IPS-18c (cell line): ENCODE results near the gene VPS51.
A peak's percentile ranks its signal among the peaks of the same experiment; 100 is the strongest.

Experiments
- H3K4me3 ChIP-seq: 2 replicates; pipeline ENCODE4 v1.7.0; 2013; ENCODE audit warnings: low read depth, mild to moderate bottlenecking, low read length, moderate library complexity; ENCODE audit not compliant: insufficient read depth
- H3K9me3 ChIP-seq: one replicate; pipeline ENCODE4 v1.6.1; 2013; ENCODE audit warnings: mild to moderate bottlenecking, low read length, moderate library complexity; ENCODE audit not compliant: control insufficient read depth, insufficient read depth

VPS51 gene

GRCh38 chr11:65125197-65126056, 29.4 kb downstream of the VPS51 start:
- Histone ChIP-seq H3K4me3 (no peak overlapping the region), H3K9me3 (no peaks in the 10 kb centered on the region)

DNA sequence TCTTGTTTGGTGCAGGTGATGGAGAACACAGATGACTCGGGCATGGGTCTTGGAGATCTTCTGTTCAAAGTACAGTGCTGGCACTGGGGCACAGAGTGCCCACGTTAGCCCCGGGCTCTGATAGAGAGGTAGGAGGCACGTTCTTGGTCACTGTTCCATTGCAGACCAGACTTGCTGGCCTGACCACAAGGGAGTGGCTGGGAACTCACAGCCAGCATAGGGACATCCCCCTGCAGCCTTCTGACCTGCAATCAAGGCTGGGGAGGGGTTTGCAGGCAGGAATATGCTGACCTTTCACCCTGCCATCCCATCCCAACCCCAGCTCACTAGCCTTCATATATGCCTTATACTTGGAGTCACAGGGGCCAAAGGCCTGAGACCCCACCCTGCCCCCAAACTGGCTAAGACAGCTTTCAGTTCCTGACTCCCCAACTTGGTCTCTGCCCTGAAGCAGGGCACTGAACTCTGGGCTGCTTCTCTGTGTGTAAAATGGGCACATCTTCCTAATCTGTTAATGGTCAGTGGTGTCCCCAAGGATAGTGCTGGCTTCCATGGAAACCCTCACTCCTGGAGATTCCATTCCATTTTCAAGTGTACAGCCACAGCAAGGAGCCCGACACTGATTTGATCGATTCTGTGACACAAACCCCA, 30.7 kb downstream of the VPS51 start:
- Histone ChIP-seq H3K9me3 (peaks cover 2% of the 10 kb centered on the region), H3K4me3 (no peak overlapping the region)

DNA sequence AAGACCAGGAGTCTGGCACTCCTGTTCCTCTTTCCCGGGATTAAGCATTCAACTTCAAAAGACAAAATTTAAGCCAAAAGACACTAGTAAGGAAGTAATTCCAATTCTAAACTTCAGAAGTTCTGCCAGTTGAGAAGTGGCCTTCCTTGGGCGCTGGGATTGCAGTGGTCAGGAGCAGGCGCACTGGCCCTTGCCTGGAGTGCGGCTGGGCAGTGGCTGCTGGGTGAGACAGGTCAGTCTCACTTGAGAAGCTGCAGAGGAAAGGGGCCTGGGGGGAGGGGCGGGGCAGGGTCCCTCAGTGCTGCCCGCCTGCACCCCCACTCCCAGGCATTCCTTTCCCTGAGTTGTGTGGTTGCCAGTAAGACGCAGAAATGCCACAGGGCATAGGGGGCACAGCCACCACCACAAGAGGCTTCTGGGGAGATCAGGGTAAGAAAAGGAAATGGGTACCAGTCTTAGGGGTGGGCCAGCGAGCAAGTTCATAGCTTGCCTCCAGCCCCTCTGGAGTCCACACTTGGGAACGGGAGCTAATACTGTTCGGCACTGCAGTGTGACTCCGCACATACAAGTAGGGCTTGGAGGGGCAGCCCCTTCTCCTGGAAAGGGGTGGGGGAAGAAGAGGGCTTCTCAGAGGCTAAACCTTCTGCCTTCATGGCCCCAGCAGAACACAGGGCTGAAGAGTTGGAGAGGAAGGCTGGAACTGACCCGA, 31.6 kb downstream of the VPS51 start:
- Histone ChIP-seq H3K4me3 (no peak overlapping the region), H3K9me3 (peaks cover 2% of the 10 kb centered on the region)

- Histone ChIP-seq H3K4me3 (no peak overlapping the region), H3K9me3 (peaks cover 2% of the 10 kb centered on the region)
Measured at GRCh38 chr11:65128182-65129145, 32.5 kb downstream of the VPS51 start.

DNA sequence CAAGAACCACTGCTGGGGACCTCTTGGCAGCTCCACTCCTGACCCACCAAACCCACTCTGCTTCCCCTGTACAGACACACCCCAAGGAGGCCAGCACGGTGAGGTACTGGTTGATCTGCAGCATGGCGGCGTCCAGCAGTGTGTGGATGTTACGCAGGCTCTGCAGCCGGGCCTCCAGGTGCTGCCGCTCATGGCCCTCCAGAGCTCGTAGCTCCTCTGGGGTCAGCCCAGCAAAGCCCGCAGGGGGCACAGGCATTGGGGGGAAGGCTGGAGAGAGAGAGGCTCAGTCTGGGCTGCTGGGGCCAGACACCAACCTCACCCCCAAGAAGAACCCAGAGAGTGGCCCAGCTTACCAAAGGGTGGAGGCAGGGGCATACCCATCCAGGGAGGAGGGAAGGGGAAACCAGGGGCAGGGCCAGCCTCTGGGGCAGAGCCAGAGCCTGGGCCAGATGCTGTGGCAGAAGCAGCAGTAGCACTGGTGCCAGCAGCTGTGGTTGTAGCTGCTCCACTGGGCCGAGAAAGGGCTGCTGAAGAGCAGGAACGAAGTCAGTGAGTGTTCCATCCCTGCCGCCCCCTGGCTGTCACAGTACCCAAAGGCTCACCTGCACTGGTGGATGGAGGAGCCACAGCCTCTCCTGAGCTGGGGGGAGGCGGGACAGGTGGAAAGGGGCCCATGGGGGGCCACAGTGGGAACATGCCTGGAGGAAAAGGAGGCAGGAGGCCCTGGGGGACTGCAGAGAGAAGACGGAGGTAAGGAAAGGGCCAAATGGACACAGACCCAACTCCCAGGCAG, 33.8 kb downstream of the VPS51 start:
- peaks cover 2% of the 10 kb centered on the region for H3K9me3 ChIP-seq
- H3K4me3 ChIP-seq = no peak overlapping the region

GRCh38 chr11:65130631-65131416, 34.8 kb downstream of the VPS51 start:
- Histone ChIP-seq H3K9me3 (peaks cover 2% of the 10 kb centered on the region), H3K4me3 (no peak overlapping the region)

DNA sequence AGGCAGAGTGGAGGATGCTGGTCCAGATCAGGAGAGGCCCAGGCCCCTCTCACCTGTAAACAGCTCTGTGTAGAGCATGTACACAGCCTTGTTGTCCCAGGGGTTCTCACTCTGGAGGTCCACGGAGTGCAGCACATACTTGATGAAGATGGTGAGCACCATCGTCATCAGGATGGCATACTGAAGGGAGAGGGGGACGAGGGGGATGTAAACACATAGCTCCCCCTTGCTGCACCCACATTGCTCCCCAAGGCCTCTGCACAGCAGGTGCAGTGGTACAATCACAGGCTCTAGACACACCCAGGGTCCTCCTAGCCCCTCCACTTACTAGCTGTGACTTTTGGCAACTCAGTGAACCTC, 35.4 kb downstream of the VPS51 start:
- Histone ChIP-seq H3K9me3 (peaks cover 2% of the 10 kb centered on the region), H3K4me3 (no peak overlapping the region)

DNA sequence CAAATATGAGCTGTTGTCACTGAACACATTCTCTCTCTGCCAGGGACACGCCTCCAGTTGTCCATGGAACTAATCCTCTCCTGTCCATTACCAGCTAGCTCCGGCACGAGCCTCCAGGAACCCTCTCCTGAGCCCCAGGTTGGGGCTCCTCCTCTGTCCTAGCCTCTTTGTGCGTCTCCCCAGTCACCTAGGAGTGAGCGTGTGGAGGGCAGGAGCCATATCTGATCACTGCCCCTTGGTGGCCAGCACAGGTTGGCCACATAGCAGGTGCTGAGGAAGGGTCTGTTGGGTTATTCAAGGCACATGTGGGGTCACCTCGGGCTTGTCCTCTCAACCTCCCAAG, 35.9 kb downstream of the VPS51 start:
- peaks cover 2% of the 10 kb centered on the region for H3K9me3 ChIP-seq
- H3K4me3 ChIP-seq = no peak overlapping the region

DNA sequence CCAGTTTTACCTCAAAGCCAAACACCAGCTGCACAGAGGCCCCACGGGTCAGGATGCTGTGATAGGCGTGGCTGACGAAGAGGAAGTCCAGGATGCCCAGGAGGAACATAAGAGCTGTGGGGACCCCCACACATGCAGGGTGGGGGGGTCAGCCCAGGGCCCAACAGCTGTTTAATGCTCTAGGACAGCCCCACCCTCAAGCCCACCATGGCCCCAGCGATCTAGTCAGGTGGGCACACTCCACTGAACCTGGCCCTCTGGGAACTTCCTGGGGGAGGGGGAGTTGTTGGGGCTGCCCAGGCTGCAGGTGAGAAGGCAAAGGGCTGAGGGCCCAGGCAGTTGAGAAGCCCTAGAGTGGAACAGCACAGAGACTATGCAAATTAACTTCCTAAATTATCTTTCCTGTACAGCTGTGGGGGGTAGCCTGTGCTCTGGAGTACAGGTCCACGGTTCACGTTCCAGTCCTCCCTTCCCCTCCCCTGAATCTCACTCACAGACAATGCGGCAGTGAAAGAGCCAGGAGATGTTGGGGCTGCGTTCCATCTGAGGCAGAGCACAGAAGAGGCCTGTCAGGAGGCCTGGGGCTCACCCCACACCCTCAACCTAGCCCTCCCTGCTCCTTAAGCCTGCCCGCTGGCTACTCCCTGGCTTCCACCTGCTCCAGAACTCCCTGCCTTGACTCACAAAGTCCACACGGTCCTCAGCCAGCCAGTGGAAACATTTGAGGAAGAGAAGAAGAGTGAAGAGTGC, 36.4 kb downstream of the VPS51 start:
- Histone ChIP-seq H3K9me3 (peaks cover 2% of the 10 kb centered on the region), H3K4me3 (no peak overlapping the region)

DNA sequence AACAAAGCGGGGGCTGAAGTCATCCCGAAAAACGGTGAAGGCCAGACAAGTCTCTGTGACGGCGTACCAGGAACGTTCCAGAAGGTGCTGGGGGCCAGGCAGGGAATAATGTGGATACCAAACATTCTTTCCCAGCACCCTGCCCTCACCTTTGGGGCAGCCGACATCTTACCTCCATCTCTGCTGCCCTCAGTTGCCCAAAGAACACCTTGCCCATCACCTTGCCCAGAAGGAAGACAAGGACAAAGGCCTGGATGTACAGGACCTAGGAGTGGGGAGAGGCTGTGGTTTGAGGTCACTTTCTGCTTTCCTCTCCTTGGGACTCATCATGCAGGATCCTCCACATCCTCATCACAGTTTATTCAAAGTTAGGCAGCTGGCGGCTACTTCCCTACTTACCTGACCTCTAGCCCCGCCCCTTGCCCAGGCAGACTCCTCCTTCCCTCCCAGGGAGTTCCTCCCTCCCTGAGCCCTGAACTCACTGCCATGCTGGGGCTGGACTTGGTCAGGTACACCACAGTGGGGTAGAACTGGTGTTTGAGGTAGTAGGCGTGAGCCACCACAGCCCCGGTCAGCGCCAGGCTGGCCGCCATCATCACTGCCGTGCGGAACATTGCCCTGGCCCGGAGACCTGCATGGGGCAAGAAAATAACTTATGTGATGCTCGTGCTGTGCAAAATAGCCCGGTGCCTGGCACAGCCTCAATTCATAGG, 37.1 kb downstream of the VPS51 start:
- H3K9me3 ChIP-seq = peaks cover 2% of the 10 kb centered on the region
- H3K4me3 ChIP-seq = peak overlapping the region; percentile 96

DNA sequence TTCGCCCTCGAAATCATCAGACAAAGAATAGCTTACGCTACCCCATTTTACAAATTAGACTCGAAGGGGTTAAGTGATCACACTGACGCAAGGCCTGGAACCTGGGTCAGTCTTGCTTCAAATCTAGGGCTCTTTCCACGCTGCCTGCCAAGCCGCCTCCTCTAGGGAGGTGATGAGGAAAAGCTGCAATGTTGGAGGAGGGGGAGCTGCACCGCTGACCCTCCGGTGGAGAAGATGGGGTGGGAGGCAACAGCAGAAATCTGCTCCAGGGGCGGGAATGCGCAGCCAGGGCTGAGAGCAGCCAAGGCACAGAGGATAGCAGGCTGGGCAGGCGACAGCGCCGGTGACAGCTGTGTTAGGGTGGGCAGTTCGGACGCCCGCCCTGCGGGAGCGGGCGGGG, 37.7 kb downstream of the VPS51 start:
- Histone ChIP-seq H3K4me3 (peak overlapping the region; percentile 96), H3K9me3 (peaks cover 2% of the 10 kb centered on the region)

DNA sequence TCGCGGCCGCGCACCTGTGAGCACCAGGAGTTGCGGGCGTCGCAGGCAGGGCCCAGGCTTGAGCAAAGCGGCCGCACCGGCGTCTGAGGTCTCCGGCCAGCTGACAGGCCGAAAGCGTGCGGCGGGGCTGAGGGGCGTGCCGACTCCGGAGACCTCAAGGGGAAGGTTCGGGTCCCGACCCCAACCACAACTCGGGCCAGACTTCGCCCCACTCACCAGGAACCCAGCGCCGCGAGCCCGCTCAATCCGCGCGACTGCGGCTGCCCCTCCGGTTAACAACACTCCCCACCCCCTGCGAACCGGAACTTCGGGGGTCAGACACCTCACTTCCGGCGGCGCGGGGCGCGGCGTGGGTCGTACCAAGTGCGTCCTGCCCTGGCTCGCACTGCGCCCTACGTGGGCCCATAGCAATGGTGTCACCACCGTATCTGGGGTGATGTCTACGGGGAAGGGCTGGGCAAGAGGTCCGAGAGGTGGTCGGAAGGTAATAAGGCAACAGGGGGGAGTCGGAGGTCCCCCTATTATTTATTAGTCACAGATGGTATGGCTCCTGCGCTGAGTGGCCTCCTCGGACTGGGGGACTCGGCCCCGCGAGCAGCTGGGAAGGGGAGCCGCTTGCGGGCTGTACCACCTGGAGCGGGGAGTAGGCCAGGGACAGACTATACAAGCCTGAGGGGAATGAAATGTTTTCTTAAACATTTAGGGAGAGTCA, 38.4 kb downstream of the VPS51 start, which contains the start of gene SYVN1:
Gene SYVN1, minus strand, starts transcription at position 280 of the 712 bp plus-strand sequence. CDS start 918 bp downstream, outside the sequence.
- peak within 1 kb of the TSS; percentile 96 for H3K4me3 ChIP-seq

GRCh38 chr11:65134952-65135632, 39.1 kb downstream of the VPS51 start:
- Histone ChIP-seq H3K4me3 (peak overlapping the region; percentile 96), H3K9me3 (peaks cover 2% of the 10 kb centered on the region)

More for the DNA sequence above, 38.4 kb downstream of the VPS51 start, which contains the start of gene SYVN1:
- peaks cover 2% of the 10 kb centered on the region for H3K9me3 ChIP-seq
